SKM-1 (cell line): ENCODE data around the gene SLC17A9.

Source experiments
- DNase-seq: peaks from one replicate; lab custom pipeline; 2025; ENCODE audit not compliant: unreplicated experiment; lab: John Stamatoyannopoulos, UW

SLC17A9 gene

GRCh38 chr20:62937268-62938104 lies 15.0 kb upstream of the SLC17A9 start:
- peak; percentile 77 for DNase-seq

GRCh38 chr20:62938105-62938888 lies 14.2 kb upstream of the SLC17A9 start, which contains the start of gene GID8:
Gene GID8, plus strand, starts transcription at chr20:62938147. Its CDS starts 3,356 bp downstream, at chr20:62941503.
- no peak for DNase-seq

GRCh38 chr20:62940875-62941274 lies 11.6 kb upstream of the SLC17A9 start:
- no peak for DNase-seq

GRCh38 chr20:62941792-62942191 lies 10.7 kb upstream of the SLC17A9 start:
- no peak for DNase-seq

- no peak for DNase-seq
Observed at GRCh38 chr20:62942456-62942855, 10.1 kb upstream of the SLC17A9 start.

GRCh38 chr20:62943396-62943795 lies 9.1 kb upstream of the SLC17A9 start:
- DNase-seq: no peak

GRCh38 chr20:62944184-62944583 lies 8.3 kb upstream of the SLC17A9 start:
- DNase-seq: no peak

GRCh38 chr20:62944746-62945145 lies 7.8 kb upstream of the SLC17A9 start:
- DNase-seq: no peak

GRCh38 chr20:62945771-62946339 lies 6.7 kb upstream of the SLC17A9 start:
- no peak for DNase-seq

GRCh38 chr20:62946918-62947317 lies 5.6 kb upstream of the SLC17A9 start:
- DNase-seq: no peak

GRCh38 chr20:62947532-62948300 lies 4.8 kb upstream of the SLC17A9 start:
- DNase-seq: no peak

- no peak for DNase-seq
Observed at GRCh38 chr20:62949153-62949821, 3.2 kb upstream of the SLC17A9 start.

GRCh38 chr20:62949962-62950361 lies 2.5 kb upstream of the SLC17A9 start:
- no peak for DNase-seq

GRCh38 chr20:62950741-62951140 lies 1.8 kb upstream of the SLC17A9 start:
- DNase-seq: no peak

- no peak for DNase-seq
Observed at GRCh38 chr20:62951143-62951895, 1.2 kb upstream of the SLC17A9 start.

- no peak for DNase-seq
Observed at GRCh38 chr20:62951896-62952372, 575 bp upstream of the SLC17A9 start.

- no peak for DNase-seq
Observed at GRCh38 chr20:62952968-62953838, 694 bp downstream of the SLC17A9 start.

GRCh38 chr20:62953839-62954703 lies 1.6 kb downstream of the SLC17A9 start:
- DNase-seq: peak; percentile 90
